GM18520 (cell line): ENCODE results near the gene FMNL1.
A peak's percentile ranks its signal among the peaks of the same experiment; 100 is the strongest.
"Not testable (repeated sequence)": the region's sequence is repeated elsewhere in the genome, so short reads cannot be mapped to it uniquely, and the experiment has no call there.

Experiments
- ATAC-seq: cut with Tn5 transposase; IDR thresholded peaks from one replicate; pipeline ENCODE4 v1.9.1; 2021; ENCODE audit not compliant: unreplicated experiment

Gene FMNL1, protein sequence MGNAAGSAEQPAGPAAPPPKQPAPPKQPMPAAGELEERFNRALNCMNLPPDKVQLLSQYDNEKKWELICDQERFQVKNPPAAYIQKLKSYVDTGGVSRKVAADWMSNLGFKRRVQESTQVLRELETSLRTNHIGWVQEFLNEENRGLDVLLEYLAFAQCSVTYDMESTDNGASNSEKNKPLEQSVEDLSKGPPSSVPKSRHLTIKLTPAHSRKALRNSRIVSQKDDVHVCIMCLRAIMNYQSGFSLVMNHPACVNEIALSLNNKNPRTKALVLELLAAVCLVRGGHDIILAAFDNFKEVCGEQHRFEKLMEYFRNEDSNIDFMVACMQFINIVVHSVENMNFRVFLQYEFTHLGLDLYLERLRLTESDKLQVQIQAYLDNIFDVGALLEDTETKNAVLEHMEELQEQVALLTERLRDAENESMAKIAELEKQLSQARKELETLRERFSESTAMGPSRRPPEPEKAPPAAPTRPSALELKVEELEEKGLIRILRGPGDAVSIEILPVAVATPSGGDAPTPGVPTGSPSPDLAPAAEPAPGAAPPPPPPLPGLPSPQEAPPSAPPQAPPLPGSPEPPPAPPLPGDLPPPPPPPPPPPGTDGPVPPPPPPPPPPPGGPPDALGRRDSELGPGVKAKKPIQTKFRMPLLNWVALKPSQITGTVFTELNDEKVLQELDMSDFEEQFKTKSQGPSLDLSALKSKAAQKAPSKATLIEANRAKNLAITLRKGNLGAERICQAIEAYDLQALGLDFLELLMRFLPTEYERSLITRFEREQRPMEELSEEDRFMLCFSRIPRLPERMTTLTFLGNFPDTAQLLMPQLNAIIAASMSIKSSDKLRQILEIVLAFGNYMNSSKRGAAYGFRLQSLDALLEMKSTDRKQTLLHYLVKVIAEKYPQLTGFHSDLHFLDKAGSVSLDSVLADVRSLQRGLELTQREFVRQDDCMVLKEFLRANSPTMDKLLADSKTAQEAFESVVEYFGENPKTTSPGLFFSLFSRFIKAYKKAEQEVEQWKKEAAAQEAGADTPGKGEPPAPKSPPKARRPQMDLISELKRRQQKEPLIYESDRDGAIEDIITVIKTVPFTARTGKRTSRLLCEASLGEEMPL

GRCh38 chr17:45221081-45222013 lies at the start of gene FMNL1:
Gene FMNL1 (plus strand): TSS chr17:45221885. CDS start chr17:45222125, 240 bp downstream.
- no peak for ATAC-seq

- ATAC-seq, result no peak
Observed at GRCh38 chr17:45172232-45172540, 49.5 kb upstream of the FMNL1 start.

DNA sequence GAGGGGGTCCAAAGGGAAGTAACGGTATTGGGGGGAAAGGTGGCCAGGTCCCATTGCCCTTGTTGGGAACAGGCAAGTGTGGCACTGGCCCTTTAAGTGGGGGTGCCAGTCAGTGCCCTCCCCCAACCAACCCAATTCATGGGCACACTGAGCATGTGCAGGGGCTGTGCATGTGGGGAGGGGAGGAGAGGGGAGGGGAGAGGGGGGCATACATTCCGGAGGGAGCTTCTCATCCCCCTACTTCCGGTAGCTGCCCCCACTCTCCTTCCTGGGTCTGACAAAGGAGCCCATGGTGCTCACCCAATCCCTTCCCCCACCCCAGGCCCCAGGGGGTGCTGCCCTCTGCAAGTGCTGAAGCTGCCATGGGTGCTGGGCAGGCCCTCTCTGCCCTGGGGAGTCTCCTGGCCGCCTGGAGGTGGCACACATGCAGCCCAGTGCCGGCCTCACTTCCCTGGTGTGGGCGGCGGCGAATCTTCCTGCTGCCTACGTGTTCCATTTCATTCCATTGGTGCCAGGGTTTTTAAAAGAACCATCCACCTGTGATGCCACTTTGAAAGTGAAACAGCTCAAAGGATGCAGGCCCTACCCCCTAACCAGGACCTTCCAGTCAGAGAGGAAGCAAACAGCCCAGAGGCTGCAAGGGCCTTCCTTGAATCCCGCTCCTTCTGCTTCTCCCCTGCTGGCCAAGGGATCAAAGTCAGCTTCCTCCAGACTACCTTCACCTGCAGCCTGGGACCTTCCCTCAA lies 49.0 kb upstream of the FMNL1 start:
- ATAC-seq, result no peak

DNA sequence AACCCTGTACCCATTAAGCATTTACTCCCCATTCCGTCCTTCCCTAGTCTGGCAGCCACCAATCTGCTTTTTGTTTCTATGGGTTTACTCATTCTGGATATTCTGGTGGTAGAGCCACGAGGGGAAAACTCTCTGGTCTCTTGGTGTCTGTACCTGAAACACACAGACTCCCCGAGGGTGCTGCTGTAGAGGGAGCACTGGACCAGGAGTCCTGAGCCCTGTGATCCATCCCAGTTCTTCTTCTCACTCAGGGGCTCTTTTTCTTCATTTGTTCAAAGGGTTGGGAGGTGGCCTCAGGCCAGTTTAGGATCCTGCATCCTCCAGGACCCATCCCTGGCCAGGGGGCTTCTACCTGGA lies 45.9 kb upstream of the FMNL1 start:
- no peak for ATAC-seq

DNA sequence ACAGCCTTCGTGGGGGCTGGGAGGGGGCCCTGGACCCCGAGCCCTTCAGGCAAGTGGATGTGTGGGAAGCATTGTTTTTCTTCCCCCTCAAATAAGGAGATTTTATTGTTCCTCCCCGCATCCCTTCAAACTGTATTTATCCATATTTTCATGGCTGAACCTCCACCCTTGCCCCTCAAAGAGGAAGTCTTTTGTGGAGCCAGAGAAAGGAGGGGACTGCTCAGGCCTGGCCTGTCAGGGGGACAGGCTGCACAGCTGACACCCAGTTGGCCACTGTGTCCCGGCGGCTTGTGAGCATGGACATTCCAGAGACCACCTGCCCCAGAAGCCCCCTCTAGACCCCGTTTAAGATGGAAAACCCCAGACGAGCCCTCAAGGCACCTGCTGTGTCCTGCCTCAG lies 44.1 kb upstream of the FMNL1 start:
- ATAC-seq, result no peak

GRCh38 chr17:45184144-45184543 lies 37.5 kb upstream of the FMNL1 start:
- ATAC-seq, result no peak

- no peak for ATAC-seq
Observed at GRCh38 chr17:45186801-45187354, 34.8 kb upstream of the FMNL1 start.

GRCh38 chr17:45189009-45189408 lies 32.7 kb upstream of the FMNL1 start:
- no peak for ATAC-seq

GRCh38 chr17:45190503-45191255 lies 31.0 kb upstream of the FMNL1 start:
- ATAC-seq, result no peak

DNA sequence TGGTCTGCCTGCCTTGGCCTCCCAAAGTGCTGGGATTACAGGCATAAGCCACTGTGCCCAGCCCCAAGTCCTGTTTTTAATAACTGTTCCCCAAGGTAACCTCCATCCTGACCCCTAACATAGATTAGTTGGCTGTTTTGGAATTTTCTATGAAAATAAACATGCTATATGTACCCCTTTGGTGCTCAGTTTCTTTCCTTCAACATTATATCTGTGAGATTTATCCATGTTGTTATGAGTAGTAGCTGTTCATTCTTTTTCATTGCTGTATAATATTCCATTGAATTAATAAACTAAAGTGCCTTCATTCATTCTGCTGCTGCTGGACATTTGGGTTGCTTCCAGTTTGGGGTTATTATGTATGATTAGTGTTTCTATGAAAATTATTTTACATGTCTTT lies 26.3 kb upstream of the FMNL1 start:
- no peak for ATAC-seq

DNA sequence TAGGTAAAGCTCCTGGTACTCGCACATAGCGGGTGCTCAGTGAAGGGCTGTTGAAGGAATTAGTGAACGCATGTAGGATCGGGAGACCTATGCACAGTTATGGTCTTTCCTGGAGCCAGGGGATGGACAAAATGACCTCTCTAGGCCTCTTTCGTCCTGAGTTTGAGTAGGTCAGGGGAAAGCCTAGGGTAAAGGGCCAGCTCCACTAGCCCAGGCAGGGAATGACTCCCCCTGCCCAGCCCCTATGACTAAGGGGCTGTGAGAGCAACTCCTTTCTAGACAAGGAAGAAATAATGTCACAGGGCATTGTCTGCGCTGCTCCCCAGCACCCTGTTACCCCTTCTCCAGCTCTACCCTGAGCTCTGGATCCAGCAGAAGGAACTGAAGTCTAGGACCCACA lies 24.6 kb upstream of the FMNL1 start:
- no peak for ATAC-seq

DNA sequence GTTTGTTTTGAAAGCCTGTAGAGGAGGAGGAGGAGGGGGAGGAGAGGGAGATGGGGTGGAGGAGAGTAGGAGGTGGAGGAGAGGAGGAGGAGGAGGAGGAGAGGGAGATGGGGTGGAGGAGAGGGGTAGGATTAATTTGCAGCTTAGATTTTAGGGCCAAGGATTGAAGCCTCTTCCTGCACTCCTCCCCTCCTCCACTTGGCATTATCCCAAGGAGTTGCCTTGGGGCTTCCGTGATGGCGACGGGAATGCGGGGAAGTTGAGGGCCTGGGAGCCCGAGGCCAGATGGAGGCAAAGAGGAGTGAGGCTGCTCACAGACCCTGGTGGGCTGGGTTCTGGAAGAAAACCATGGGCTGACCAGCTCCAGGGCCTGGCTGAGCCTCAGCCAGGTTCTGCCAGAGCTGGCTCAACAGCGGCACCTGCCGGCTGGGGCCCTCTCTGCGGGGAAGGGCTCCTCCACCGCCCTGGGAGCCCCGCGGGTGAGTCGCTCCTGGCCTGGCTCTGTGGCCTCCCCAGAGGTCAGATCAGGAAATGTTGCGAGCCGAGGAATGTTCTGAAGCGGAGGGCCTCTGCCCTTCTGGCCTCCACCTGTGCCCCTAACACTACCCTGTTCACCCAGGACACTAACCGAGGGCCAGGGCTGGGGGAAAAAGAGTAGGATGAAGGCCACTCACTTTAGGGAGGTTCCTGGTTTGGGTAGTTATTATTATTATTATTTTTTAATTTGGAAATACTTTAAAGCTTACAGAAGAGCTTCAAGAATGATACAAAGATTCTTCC lies 23.9 kb upstream of the FMNL1 start:
- peak; percentile 88 for ATAC-seq

- no peak for ATAC-seq
Observed at GRCh38 chr17:45200701-45201100, 21.0 kb upstream of the FMNL1 start.

DNA sequence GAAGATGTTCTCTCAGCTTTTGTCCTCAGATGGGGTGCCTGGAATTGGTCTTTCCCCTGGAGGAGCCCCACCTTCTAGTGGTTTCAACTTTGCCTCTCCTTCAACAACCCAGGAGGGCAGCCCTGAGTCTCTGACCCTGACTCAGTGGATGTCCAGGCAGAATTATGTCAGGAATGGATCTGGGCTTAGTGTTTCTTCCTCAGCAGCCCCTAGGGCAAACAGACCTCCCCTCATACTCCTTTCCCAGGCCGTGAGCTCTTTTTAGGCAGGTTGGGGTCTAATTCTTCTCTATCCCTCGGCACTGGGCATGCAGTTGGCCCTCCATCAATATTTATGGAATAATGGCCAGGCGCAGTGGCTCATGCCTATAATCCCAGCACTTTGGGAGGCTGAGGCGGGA lies 20.2 kb upstream of the FMNL1 start:
- ATAC-seq, result no peak

- ATAC-seq, result not testable (repeated sequence)
Observed at GRCh38 chr17:45201880-45202279, 19.8 kb upstream of the FMNL1 start.

- no peak for ATAC-seq
Observed at GRCh38 chr17:45218895-45219661, 2.6 kb upstream of the FMNL1 start.

- no peak for ATAC-seq
Observed at GRCh38 chr17:45220079-45220478, 1.6 kb upstream of the FMNL1 start.

DNA sequence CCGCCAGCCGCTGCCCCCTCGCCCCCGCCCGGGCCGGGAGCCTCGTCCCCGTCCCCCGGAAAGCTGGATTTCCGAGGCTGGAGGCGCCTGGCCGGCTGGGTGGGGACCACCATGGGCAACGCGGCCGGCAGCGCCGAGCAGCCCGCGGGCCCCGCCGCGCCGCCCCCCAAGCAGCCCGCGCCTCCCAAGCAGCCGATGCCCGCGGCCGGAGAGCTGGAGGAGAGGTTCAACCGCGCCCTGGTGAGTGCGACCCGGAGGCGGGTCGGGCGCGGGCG lies 266 bp downstream of the FMNL1 start:
- ATAC-seq, result no peak
